Cardiac septum (tissue), 1 donor: Measurements from ENCODE around the gene GOLGA8S. TPM values are rescaled to one million over a fixed set of nuclear protein-coding genes. Genes with fewer than 3 reads are reported as not detected.
"Not testable (repeated sequence)": the region's sequence is repeated elsewhere in the genome, so short reads cannot be mapped to it uniquely, and the experiment has no call there.

ENCODE experiments used
- DNase-seq: peaks from one replicate; pipeline ENCODE4 v3.0.0-alpha.2; 2020; ENCODE audit warnings: low spot score
- intact Hi-C: fragments of 100-400 bp; cut with DNase I; formaldehyde crosslinking; loops from one replicate; pipeline ENCODE4 v1.14.0; 2022
- total RNA-seq: library from RNA; stranded (reverse); fragmentation: NEBNext Ultra II Directional; extraction: Animal tissue kit (Norgen Biotek cat#: 25700); gene quantifications from one replicate; pipeline ENCODE4 v1.2.1, GENCODE V29; 2021
- donor health status: DM: no; HTN: no; CAD: no.

GOLGA8S gene
- total RNA-seq, 1 donor from 2014 or later, result 1.1 TPM

DNA sequence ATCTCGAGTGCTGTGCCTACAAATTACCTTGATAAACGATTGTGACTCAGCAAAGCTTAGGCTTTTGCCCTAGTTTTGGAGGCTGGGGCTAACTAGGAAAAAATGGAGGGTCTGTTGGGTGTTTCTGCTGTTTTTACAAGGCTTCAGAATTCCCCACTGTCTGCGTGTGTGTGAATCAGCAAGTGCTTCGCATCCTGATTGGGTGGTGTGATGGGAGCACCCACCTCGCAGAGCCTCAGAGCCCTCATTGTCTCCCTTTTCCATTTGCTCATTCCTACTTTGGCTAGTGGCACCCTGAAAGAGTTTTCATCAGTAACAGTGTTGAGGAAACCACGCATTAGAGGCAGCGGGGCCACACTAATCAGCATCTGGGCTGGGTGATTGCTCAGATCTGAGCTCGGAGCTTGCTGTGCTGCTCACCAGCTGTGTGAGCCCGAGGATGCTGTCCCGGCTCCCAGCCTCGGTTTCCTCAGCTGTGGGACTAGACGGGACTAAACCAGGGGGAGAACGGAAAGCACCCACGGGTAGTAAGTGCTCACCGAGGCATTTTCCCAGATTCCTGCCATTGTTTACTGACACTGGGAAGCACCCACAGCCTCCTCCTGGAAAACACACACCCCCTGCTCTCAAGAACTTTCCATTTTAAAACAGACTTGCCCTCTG, 40.6 kb downstream of the GOLGA8S start:
- intact Hi-C loops, result no loop called here
- no peak for DNase-seq

DNA sequence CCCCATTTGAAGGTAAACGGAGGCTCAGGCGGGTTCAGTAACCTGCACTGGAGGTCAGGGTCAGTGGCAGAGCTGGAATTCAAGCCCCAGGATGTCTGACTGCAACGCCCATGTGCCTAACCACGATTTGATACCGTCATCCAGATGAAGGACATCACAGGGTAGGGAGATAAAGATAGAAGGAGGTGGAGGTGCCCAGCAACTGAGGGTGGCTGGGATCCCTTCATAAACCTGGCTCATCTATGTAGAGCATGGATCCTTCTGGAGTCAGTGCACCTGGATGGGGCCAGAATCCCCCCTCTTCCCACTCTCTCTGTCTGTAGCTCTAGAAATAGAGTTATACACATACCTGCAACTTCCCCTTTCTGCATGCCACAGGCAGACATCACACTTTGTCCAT, 41.3 kb downstream of the GOLGA8S start:
- intact Hi-C loops, result no loop called here
- peak; percentile 27 for DNase-seq

DNA sequence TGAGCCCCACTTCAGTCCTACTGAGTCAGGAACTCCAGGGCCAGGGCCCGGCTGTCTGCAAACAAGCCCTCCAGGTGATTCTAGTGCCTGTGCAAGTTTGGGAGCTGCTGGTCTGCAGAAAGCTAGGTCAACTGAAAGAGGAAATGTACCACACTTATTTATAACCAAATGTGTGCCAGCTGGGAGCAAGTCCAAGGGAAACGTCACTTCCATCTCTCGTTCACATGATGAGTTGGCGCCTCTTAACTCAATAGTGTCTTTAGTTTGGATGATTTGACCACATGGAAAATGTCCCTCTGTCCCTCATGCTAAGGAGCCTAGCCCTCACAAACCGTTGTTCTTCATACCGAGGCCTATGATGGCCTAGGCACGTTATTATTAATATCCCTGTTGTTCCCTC, 43.2 kb downstream of the GOLGA8S start:
- intact Hi-C loops, result no loop called here
- no peak for DNase-seq

DNA sequence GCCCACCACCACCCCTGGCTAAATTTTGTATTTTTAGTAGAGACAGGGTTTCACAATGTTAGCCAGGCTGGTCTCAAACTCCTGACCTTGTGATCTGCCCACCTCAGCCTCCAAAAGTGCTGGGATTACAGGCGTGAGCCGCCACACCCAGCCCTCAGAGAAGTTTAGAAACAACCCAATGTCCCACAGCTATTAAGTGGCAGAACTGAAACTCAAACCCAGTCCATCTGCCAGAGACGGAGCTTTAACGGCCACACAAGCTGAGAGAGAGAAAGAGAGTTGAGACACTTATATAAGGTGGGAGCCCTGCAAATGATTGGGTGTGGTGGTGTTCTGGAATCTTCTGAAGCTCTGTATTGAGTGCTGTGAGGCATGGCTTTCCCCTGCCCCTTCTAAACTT, 43.8 kb downstream of the GOLGA8S start:
- peak; percentile 22 for DNase-seq
- intact Hi-C loops, result not testable (repeated sequence)

DNA sequence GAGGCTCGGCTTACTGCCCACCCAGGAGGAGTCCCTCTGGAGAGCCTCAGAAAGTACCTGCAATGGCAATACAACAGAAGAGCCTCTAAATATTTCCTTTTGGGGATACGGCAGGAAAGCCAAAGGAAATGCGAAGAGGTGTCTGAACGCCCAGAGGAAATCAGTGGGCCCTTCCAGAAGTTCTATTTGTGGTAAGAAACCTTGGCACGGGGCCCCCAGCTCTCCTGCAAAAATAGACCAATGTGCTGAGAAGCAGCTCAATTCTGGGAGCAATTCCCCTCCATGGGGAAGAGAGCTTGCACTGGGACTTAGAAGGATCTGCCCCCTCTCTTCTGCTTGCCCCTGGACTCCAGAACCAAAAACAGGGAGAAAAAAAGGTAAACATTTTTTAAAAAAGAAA, 44.7 kb downstream of the GOLGA8S start:
- intact Hi-C loops, result not testable (repeated sequence)
- peak; percentile 74 for DNase-seq

DNA sequence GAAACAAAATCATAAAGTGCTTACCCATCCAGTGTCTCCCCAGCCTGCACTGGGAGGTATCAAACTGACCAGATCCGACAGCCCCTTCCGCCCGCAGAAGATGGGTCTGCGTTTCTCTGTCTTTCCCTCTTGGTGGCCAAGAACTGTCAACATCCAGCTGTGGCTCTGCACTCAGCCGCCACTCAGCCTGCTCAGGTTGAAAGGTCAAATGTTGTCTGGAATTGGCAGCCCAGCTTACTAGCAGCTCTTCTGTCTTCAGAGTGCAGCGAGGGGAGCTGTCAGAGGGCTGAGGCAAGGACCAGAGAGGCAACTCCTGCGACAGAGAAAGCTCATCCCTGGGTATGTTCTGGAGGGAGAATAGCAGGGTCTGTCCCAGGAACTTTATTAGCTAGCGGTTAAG, 47.1 kb downstream of the GOLGA8S start:
- intact Hi-C loops, result no loop called here
- DNase-seq, result no peak

DNA sequence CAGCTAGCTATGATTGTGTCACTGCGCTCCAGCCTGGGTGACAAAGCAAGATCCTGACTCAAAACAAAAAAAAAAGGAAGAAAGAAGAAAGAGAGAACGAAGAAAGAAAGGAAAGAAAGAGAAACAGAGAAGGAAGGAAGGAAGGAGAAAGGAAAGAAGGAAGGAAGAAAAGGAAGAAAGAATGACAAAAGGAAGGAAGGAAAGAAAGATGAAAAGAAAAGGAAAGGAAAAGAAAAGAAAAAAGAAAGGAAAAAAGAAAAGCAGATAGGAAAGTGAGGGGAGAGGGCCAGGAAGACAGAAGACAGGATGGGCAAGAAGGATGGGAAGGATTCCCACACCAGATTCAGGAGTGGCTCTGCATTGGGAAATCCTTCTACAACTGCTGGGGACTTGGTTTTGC, 47.6 kb downstream of the GOLGA8S start:
- intact Hi-C loops, result no loop called here

DNA sequence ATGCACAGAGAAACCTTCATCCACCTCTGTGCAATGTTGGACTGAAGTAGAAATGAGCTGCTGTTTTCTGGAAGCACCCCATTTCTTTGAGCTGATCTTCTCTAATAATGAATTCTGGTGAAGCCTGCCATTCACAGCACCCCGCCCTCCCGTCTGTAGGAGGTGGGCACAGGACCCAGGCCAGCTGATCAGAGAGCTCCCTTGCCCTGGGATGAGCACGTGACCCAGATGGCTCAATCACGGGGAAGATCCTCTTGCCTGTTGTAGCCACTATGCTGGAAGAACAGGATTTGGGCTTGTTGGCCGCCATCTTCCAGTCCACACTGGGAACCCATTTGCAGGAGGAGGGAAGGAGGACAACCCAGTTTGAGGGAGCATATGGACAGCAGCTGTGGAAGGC, 48.0 kb downstream of the GOLGA8S start:
- intact Hi-C loops, result no loop called here

More for the DNA sequence above, 47.6 kb downstream of the GOLGA8S start:
- DNase-seq, result no peak

DNA sequence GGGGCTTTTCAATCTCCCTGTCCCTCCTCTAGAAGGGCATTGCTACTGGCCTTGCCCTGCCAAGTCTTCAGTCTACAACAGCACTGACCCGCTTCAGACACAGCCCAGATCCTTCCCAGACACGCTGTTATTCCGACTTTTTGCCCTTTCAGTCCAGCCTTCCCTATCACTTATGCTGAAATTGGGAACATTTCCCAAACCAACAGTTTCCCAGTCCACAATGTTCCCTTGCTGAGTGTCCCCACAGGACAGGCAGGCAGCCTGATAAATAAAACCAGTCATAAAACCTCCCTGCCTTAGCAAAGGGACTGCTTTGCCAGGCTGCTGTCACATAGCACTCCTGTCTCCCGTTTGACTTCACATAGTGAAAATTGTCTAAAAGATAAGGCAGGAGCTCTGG, 49.0 kb downstream of the GOLGA8S start:
- intact Hi-C loops, result no loop called here
- no peak for DNase-seq

More for the DNA sequence above, 48.0 kb downstream of the GOLGA8S start:
- no peak for DNase-seq

DNA sequence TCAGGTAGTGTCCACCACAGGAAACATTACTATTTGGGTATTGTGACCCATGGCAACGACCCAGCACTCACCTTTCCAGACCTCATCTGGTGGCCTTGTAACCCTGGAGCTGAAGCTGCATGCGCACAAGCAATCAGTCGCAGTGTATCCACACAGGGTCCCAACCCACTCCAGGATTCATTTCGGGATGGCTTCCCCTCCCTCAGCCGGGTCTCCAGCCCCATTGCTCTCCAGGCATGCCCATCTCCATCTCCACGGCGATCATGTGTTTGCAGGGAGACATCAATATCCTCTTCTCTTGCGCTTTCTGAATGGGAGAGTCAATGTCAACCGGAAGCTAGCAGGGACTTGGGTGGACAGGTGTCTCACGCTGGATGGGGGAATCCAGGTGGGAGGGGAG, 57.3 kb downstream of the GOLGA8S start:
- peak; percentile 2 for DNase-seq
- intact Hi-C loops, result no loop called here

DNA sequence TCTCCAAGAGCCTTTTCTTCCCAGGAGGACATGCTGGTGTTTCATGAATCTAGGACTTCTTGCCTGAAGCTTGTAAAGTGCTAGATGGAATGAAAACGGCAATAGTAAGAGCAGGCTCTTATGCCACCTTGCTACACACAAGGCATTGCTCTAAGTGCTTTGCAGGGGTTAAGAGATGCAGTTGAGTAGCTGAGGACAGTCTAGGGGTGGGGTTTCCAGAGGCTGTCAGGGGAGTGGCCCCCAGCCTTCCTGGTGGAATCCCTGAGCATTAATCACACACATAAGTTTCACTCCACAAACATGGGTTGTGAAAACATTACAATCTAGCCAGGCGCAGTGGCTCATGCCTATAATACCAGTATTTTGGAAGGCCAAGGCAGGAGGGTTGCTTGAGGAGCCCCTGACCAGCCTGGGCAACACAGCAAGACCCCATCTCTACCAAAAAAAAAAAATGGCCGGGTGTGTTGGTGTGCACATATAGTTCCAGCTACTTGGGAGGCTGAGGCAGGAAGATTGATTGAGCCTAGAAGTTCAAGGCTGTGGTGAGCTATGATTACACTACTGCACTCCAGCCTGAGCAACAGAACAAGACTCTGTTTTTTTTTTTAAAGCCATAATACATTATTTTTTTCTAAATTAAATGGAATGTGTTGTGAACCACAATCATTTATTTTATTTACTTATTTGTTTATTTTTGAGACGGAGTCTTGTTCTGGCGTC, 58.5 kb downstream of the GOLGA8S start:
- intact Hi-C loops, result not testable (repeated sequence)

More for the DNA sequence above, 58.5 kb downstream of the GOLGA8S start:
- peak; percentile 46 for DNase-seq

Other genes with a start within 250 kb of the GOLGA8S start
- gene GOLGA6L1, start 217.9 kb upstream of the GOLGA8S start, total RNA-seq, result not detected
- gene GOLGA6L26, start 20.6 kb upstream of the GOLGA8S start, total RNA-seq, result not detected
- gene GOLGA6L2, start 92.5 kb downstream of the GOLGA8S start, total RNA-seq, result not detected
- 0.32 TPM for gene MKRN3, start 210.9 kb downstream of the GOLGA8S start, total RNA-seq